GM12872 (cell line): ENCODE results near the gene TMEM45A.

Experiments used
- TF ChIP-seq, protein P1 (sequence below): IDR thresholded peaks from 3 replicates; pipeline ENCODE4 v1.5.1; 2011; ENCODE audit warnings: low read depth, mild to moderate bottlenecking, low read length, moderate library complexity; ENCODE audit not compliant: insufficient read depth

The TMEM45A gene

GRCh38 chr3:100545371-100545770, 53.0 kb downstream of the TMEM45A start:
- TF ChIP-seq, protein P1, sequence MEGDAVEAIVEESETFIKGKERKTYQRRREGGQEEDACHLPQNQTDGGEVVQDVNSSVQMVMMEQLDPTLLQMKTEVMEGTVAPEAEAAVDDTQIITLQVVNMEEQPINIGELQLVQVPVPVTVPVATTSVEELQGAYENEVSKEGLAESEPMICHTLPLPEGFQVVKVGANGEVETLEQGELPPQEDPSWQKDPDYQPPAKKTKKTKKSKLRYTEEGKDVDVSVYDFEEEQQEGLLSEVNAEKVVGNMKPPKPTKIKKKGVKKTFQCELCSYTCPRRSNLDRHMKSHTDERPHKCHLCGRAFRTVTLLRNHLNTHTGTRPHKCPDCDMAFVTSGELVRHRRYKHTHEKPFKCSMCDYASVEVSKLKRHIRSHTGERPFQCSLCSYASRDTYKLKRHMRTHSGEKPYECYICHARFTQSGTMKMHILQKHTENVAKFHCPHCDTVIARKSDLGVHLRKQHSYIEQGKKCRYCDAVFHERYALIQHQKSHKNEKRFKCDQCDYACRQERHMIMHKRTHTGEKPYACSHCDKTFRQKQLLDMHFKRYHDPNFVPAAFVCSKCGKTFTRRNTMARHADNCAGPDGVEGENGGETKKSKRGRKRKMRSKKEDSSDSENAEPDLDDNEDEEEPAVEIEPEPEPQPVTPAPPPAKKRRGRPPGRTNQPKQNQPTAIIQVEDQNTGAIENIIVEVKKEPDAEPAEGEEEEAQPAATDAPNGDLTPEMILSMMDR, result no peak

- TF ChIP-seq, protein P1, result no peak
Observed at GRCh38 chr3:100546020-100546744, 53.8 kb downstream of the TMEM45A start.

DNA sequence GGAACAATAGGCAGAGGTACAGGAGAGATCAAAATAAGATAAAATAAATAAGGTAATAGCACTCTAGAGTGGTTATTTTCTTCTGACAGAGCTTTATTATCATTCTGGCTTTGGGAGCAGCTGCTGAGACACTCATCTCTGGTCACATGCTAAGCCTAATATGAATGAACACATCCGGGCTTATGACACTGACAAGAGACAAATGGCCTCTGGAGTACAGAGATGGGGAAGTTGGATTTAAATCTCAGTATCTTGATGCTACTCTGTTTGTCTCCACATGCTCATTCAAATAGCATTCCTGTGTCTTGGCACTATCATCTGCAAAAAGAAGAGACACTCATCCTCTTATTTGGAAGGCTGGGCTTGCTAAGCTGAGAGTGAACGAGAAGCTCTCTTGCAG, 55.6 kb downstream of the TMEM45A start:
- TF ChIP-seq, protein P1, result no peak

DNA sequence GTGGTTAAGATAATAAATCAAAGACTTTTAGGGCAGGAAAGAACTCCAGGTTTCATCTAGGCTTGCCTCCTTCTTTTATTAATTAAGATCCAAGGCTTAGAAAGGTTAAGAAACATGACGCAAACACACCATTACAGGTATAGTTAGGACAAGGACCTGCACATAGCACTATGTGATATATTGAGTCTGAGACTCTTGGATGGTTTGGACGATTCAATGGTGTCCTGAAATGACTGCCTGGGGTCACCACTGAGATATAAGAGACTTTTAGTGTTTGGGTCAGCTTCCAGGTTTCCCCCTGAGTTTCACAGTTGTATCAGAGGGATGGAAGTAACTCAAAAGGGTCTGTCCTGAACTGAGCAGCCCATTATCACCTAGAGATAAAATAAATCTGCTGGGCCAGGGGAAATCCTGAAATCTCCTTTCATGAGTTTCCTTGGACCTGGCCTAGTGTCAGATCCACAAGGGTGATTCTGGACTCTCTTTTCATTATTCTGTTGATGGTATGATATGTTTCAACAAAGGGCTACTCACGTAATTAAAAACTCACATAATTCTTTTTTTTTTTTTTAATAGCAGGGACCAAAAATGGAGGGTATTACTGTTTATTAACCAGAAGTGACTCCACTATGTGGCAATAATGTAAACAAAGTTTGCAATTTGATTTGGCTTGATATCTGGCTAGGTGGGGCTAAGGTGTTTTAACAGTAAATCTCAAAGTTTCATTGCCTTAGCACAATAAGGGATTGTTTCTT, 61.4 kb downstream of the TMEM45A start:
- TF ChIP-seq, protein P1, result no peak

- TF ChIP-seq, protein P1, result no peak
Observed at GRCh38 chr3:100554373-100554676, 61.9 kb downstream of the TMEM45A start.

DNA sequence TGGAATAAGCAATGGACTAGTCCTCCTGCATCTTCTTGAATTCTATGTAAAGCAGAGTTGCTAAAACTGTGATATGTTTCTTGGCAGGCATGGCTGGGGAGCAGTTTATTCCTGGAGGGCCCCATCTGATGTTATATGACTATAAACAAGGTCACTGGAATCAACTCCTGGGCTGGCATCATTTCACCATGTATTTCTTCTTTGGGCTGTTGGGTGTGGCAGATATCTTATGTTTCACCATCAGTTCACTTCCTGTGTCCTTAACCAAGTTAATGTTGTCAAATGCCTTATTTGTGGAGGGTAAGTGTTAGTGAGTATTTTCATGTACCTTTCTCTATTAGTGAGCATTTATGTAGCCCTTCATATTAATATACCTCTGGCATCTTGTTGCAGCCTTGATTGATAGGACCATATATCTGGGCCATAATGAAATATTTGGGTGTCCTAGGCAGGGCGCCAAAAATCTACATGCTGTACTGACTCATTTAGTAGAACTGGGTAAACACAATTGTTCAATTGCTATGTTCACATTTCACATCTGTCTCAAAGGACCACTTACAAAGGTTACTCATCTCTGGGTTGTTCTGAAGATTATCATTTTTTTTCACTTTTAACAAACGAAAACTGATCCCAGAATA, 64.4 kb downstream of the TMEM45A start:
- TF ChIP-seq, protein P1, result no peak

DNA sequence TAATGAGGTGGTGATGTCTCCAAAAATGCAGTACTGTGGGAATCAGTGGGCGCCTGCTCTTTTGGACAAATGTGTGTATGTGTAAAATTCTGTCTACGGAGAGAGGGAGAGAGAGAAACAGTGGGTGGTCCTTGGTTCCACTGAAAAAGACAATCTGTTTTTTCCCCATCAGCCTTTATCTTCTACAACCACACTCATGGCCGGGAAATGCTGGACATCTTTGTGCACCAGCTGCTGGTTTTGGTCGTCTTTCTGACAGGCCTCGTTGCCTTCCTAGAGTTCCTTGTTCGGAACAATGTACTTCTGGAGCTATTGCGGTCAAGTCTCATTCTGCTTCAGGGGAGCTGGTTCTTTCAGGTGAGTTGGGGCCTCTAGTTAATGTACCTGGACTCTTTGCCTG, 65.8 kb downstream of the TMEM45A start:
- TF ChIP-seq, protein P1, result no peak
